HFFc6 (cell line): Measurements from ENCODE around the gene TGM2. TPM values are rescaled to one million over a fixed set of nuclear protein-coding genes. Genes with fewer than 3 reads are reported as not detected.

Source experiments
- DNase-seq: peaks from one replicate; pipeline ENCODE4 v3.0.0-alpha.2; 2018
- H3K27ac Mint-ChIP-seq: 2 replicates; pipeline ENCODE4 v1.8.0; 2020; ENCODE audit warnings: mild to moderate bottlenecking, mixed read lengths
- H3K27me3 Mint-ChIP-seq: 2 replicates; pipeline ENCODE4 v1.8.0; 2021; ENCODE audit warnings: mild to moderate bottlenecking, moderate library complexity, mixed read lengths; ENCODE audit not compliant: insufficient read depth
- H3K36me3 Mint-ChIP-seq: 2 replicates; pipeline ENCODE4 v1.8.0; 2021; ENCODE audit warnings: low read depth, mixed read lengths
- H3K4me1 Mint-ChIP-seq: 2 replicates; pipeline ENCODE4 v1.8.0; 2020; ENCODE audit warnings: low read depth, mixed read lengths
- H3K4me3 Mint-ChIP-seq: 2 replicates; pipeline ENCODE4 v1.8.0; 2020; ENCODE audit warnings: mild to moderate bottlenecking, moderate library complexity, mixed read lengths
- H3K9me3 Mint-ChIP-seq: 2 replicates; pipeline ENCODE4 v1.8.0; 2020; ENCODE audit warnings: mild to moderate bottlenecking, mixed read lengths
- total RNA-seq, 6 experiments: library from RNA; stranded (reverse); fragmentation: NEBNext Ultra II Directional; extraction: Animal tissue kit (Norgen Biotek cat#: 25700); gene quantifications; 2 replicates in 1 of 6; 3 replicates in 5 of 6; pipeline ENCODE4 v1.2.3, GENCODE V29; 2021
- TF ChIP-seq, protein P1 (sequence below): fragments of 200-600 bp; sonication (generic); IDR thresholded peaks from 2 replicates; pipeline ENCODE4 v1.5.0; 2021; ENCODE audit warnings: antibody characterized with exemption, mild to moderate bottlenecking

The TGM2 gene
- total RNA-seq, 6 experiments from 2014 or later: 99.6 to 430 (median 111) TPM

- Mint-ChIP-seq H3K9me3 (no peaks in the 10 kb centered on the region), H3K4me3 (no peak overlapping the region), H3K36me3 (peaks cover 48% of the 10 kb centered on the region), H3K27me3 (peaks cover 2% of the 10 kb centered on the region; the same call in 1 of the 2 replicates), H3K4me1 (peaks cover 55% of the 10 kb centered on the region), H3K27ac (no peak overlapping the region)
- TF ChIP-seq, protein P1, sequence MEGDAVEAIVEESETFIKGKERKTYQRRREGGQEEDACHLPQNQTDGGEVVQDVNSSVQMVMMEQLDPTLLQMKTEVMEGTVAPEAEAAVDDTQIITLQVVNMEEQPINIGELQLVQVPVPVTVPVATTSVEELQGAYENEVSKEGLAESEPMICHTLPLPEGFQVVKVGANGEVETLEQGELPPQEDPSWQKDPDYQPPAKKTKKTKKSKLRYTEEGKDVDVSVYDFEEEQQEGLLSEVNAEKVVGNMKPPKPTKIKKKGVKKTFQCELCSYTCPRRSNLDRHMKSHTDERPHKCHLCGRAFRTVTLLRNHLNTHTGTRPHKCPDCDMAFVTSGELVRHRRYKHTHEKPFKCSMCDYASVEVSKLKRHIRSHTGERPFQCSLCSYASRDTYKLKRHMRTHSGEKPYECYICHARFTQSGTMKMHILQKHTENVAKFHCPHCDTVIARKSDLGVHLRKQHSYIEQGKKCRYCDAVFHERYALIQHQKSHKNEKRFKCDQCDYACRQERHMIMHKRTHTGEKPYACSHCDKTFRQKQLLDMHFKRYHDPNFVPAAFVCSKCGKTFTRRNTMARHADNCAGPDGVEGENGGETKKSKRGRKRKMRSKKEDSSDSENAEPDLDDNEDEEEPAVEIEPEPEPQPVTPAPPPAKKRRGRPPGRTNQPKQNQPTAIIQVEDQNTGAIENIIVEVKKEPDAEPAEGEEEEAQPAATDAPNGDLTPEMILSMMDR: no peak
- DNase-seq: no peak
Measured at GRCh38 chr20:38078084-38078483, 87.0 kb downstream of the TGM2 start.

Other genes with a start within 250 kb of the TGM2 start
- gene TTI1, start 131.8 kb downstream of the TGM2 start, total RNA-seq: 10 to 100 TPM; 11.8 to 17.9 (median 14.1) TPM
- gene RPRD1B, start 131.5 kb downstream of the TGM2 start, total RNA-seq: 10 to 100 TPM; 15.9 to 20.2 (median 19.2) TPM
- 1 to 10 TPM; 1.2 to 4.4 (median 2.2) TPM for gene KIAA1755, start 95.5 kb upstream of the TGM2 start, total RNA-seq
- gene BPI, start 138.9 kb upstream of the TGM2 start, total RNA-seq: not detected
- not detected for gene LBP, start 181.2 kb upstream of the TGM2 start, total RNA-seq